ENCODE measurements around the gene XAB2. TPM values are rescaled to one million over a fixed set of nuclear protein-coding genes. Genes with fewer than 3 reads are reported as not detected.

The XAB2 gene
- total RNA-seq, 2 experiments from 2014 or later = 118 to 121 TPM

DNA sequence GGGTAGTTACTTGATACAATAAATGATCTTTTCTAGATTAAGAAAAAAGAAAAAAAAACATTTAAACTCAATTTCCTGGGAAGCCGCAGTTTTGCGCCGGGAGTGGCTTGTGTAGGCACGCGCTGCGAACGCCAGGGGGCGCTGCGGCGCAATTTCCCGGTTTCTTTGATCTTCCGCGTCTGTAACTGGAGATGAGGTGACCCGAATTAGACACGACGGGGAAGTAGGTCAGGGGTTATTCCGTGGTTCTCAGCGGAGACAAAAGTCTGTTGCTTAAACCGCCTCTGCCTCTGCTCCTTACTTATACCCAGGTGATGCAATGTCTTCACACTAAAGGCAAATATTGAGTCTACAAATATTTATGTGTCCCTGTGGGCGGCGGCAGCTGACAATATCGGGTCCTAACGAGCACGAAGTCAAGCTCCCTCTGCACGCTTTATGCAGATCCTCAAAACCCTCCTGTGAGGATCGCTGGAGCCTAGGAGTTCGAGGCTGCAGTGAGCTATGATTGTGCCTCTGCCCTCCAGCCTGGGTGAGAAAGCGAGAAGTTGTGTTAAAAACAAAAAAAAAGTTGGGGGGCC lies 22.8 kb upstream of the XAB2 start:
- Mint-ChIP-seq H3K4me1 (ENCODE audit: low read depth) (peaks cover 12% of the 10 kb centered on the region), H3K27me3 (no peaks in the 10 kb centered on the region), H3K36me3 (ENCODE audit: low read depth) (peaks cover 10% of the 10 kb centered on the region), H3K9me3 (no peaks in the 10 kb centered on the region), H3K27ac (peak overlapping the region; percentile 87), H3K4me3 (peak overlapping the region; percentile 77)
- H3K36me3 ChIP-seq (ENCODE audit: insufficient read depth, low read length) = peaks cover 4% of the 10 kb centered on the region
- DNase-seq (peak; percentile 81 to 94 (median 86)), ATAC-seq (ENCODE audit: poor library complexity) (peak; percentile 99)
- CTCF ChIA-PET = interaction anchor here (0.7 to 2.4 kb wide), 6 partner anchors 9 to 147 kb away, joined by 3 to 17 read pairs (median 5); partner anchors contain the start of genes STXBP2 and TRAPPC5
- peaks cover 16% of the 10 kb centered on the region for H3K4me1 ChIP-seq (ENCODE audit: insufficient read depth, low read length)
- peak overlapping the region in 1 of 2 donors; percentile 49 for H3K27ac ChIP-seq (ENCODE audit: low read depth in 1 of 2, low read length in 2 of 2)
- peak; percentile 99 for TF ChIP-seq CTCF (IDR thresholded peaks at IDR 0.05)
- POLR2A ChIA-PET = interaction anchor here (1.0 to 2.3 kb wide), 3 partner anchors 14 to 217 kb away, joined by 5 to 7 read pairs (median 6); partner anchors contain the start of genes PET100 and XAB2
- intact Hi-C loops (cut with DNase I, micrococcal nuclease) = loop anchor here (1.0 to 10.0 kb wide), 5 partner anchors 28 to 547 kb away; partner anchors contain the start of gene TRAPPC5 (in 2 of the 2)
- H3K4me3 ChIP-seq (ENCODE audit: low read length) = peak overlapping the region; percentile 31
- no peaks in the 10 kb centered on the region for H3K9me3 ChIP-seq (ENCODE audit: control insufficient read depth in 1 of 2, insufficient read depth in 1 of 2, low read length in 2 of 2)
- H3K27me3 ChIP-seq (ENCODE audit: control insufficient read depth in 1 of 2, insufficient read depth in 2 of 2, low read length in 2 of 2) = no peaks in the 10 kb centered on the region

DNA sequence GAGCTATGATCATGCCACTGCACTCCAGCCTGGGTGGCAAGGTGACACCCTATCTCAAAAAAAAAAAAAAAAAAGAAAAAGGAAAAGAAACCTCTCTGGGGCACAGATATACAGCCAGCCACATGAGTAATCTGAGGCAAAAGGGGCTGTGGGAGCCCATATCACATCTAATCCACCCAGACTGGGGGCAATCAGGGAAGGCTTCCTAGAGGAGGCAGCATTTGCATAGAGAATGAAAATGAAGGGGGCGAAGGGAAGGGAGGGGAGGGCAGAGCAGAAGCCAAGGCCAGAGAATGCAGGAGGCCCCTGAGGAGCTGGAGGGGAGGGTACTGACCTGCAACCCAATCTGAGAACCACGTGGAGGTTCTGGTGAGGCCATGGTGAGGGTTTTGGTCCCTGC lies 20.8 kb upstream of the XAB2 start:
- no peak for ATAC-seq (ENCODE audit: poor library complexity)
- no peak for DNase-seq
- TF ChIP-seq CTCF (IDR thresholded peaks at IDR 0.05) = no peak
- H3K4me3 ChIP-seq (ENCODE audit: low read length) = no peak overlapping the region
- Mint-ChIP-seq H3K27ac (no peak overlapping the region), H3K27me3 (no peaks in the 10 kb centered on the region), H3K9me3 (no peaks in the 10 kb centered on the region), H3K4me3 (no peak overlapping the region), H3K4me1 (ENCODE audit: low read depth) (peaks cover 12% of the 10 kb centered on the region), H3K36me3 (ENCODE audit: low read depth) (peaks cover 20% of the 10 kb centered on the region)
- peaks cover 20% of the 10 kb centered on the region for H3K36me3 ChIP-seq (ENCODE audit: insufficient read depth, low read length)
- H3K4me1 ChIP-seq (ENCODE audit: insufficient read depth, low read length) = peaks cover 13% of the 10 kb centered on the region
- ChIA-PET POLR2A (interaction anchor here (2.3 kb wide), 1 partner anchor 21 kb away, joined by 7 read pairs; the partner anchor contains the start of genes PET100 and XAB2), CTCF (interaction anchor here (0.6 to 1.7 kb wide), 3 partner anchors 31 to 159 kb away, joined by 3 to 6 read pairs (median 4); partner anchors contain the start of gene TRAPPC5)
- H3K9me3 ChIP-seq (ENCODE audit: control insufficient read depth in 1 of 2, insufficient read depth in 1 of 2, low read length in 2 of 2) = no peaks in the 10 kb centered on the region
- intact Hi-C loops (cut with DNase I, micrococcal nuclease) = loop anchor here in 1 of 2 experiments (10.0 kb wide), 1 partner anchor 545 kb away; no protein-coding TSS in a partner anchor
- H3K27me3 ChIP-seq (ENCODE audit: control insufficient read depth in 1 of 2, insufficient read depth in 2 of 2, low read length in 2 of 2) = no peaks in the 10 kb centered on the region
- no peak overlapping the region for H3K27ac ChIP-seq (ENCODE audit: low read depth in 1 of 2, low read length in 2 of 2)

- Mint-ChIP-seq H3K27me3 (no peaks in the 10 kb centered on the region), H3K36me3 (ENCODE audit: low read depth) (peaks cover 27% of the 10 kb centered on the region), H3K9me3 (no peaks in the 10 kb centered on the region), H3K27ac (no peak overlapping the region), H3K4me3 (no peak overlapping the region), H3K4me1 (ENCODE audit: low read depth) (peaks cover 12% of the 10 kb centered on the region)
- no peaks in the 10 kb centered on the region for H3K27me3 ChIP-seq (ENCODE audit: control insufficient read depth in 1 of 2, insufficient read depth in 2 of 2, low read length in 2 of 2)
- POLR2A ChIA-PET = interaction anchor here (0.8 to 1.2 kb wide), 2 partner anchors 11 to 19 kb away, joined by 3 read pairs; partner anchors contain the start of genes PET100 and XAB2
- CTCF ChIA-PET = no interaction called here
- ATAC-seq (ENCODE audit: poor library complexity) (no peak), DNase-seq (no peak)
- H3K27ac ChIP-seq (ENCODE audit: low read depth in 1 of 2, low read length in 2 of 2) = no peak overlapping the region
- peaks cover 30% of the 10 kb centered on the region for H3K36me3 ChIP-seq (ENCODE audit: insufficient read depth, low read length)
- no peak for TF ChIP-seq CTCF (IDR thresholded peaks at IDR 0.05)
- H3K4me3 ChIP-seq (ENCODE audit: low read length) = no peak overlapping the region
- H3K4me1 ChIP-seq (ENCODE audit: insufficient read depth, low read length) = peaks cover 20% of the 10 kb centered on the region
- H3K9me3 ChIP-seq (ENCODE audit: control insufficient read depth in 1 of 2, insufficient read depth in 1 of 2, low read length in 2 of 2) = no peaks in the 10 kb centered on the region
- intact Hi-C loops (cut with DNase I, micrococcal nuclease) = no loop called here
These were observed 19.1 kb upstream of the XAB2 start for GRCh38 chr19:7648265-7649014.

All from CD4-positive, alpha-beta T cell (primary cell).